CD4-positive, alpha-beta T cell treated with Interleukin-6 at 100 ng/mL for 8 hours (primary cell): ENCODE measurements around the gene CEP68.
"Not testable (repeated sequence)": the region's sequence is repeated elsewhere in the genome, so short reads cannot be mapped to it uniquely, and the experiment has no call there.

Experiments
- DNase-seq: peaks from one replicate; pipeline ENCODE4 v3.0.0-alpha.2; 2020; ENCODE audit warnings: mixed read lengths, low spot score

Gene CEP68

DNA sequence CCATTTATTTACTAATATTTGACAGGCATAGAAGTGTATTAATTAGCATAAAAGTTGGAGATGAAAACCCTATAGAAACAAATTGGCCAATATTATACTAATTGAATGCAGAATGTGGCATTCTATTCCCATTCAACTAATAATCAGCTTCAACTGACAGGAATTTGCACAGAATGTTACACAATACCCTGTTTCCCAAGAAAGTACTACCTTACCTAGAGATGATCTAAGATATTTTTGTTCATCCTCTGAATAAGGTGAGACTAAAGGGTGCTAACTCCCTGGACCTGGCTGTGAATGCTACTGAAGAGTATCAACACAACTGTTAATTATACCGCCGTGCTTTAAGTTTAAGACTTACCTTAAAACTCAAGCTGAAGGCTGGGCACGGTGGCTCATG, 28.9 kb downstream of the CEP68 start:
- DNase-seq, result no peak

- no peak for DNase-seq
These were observed 36.6 kb downstream of the CEP68 start for GRCh38 chr2:65092791-65093190.

GRCh38 chr2:65093211-65093610, 37.0 kb downstream of the CEP68 start:
- no peak for DNase-seq

- no peak for DNase-seq
These were observed 40.7 kb downstream of the CEP68 start for GRCh38 chr2:65096948-65097347.

DNA sequence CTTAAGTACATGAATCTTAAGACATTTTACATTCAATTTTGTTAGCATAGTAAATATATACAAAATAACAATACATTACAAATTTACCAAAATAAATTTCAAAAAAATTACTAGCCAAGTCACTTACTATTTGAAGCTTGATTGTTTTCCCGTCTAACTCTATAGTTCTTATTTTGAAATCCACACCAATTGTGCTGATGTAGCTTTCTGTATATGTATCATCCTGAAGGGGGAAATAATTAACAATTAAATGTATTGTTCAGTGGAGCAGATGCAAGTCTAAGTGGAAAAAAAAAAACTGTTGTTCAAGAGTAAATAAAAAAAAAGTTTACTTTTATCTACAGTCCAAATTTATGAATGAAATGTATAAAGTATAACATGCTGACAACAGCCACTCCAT, 41.6 kb downstream of the CEP68 start:
- DNase-seq, result no peak

DNA sequence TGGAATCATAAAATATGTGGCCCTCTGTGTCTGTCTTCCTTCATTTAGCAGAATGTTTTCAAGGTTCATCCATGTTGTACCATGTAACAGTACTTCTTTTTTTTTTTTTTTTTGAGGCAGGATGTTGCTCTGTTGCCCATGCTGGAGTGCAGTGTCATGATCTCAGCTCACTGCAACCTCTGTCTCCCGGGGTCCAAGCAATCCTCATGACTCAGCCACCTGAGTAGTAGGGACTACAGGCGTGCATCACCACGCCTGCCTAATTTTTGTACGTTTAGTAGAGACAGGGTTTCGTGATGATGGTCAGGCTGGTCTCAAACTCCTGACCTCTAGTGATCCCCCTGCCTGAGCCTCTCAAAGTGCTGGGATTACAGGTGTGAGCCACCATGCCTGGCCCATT, 42.5 kb downstream of the CEP68 start:
- no peak for DNase-seq

DNA sequence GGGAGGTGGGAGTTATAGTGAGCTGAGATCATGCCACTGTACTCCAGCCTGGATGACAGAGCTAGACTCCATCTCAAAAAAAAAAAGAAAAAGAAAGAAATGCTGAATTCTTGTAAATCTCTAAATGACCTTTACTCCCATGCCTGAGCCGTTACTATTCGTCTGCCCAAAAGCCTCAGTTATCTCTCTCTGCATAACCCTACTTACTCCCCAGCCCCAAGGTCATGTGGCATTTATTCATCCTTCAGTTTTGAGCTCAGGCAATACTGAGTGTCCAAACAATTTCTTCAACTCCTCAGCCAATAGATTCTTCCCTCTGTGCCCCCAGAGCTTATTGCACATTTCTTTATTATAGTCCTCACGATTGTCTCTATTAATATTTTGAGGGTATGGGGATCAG, 44.9 kb downstream of the CEP68 start:
- DNase-seq, result no peak

GRCh38 chr2:65103013-65103715, 46.9 kb downstream of the CEP68 start:
- DNase-seq, result no peak

DNA sequence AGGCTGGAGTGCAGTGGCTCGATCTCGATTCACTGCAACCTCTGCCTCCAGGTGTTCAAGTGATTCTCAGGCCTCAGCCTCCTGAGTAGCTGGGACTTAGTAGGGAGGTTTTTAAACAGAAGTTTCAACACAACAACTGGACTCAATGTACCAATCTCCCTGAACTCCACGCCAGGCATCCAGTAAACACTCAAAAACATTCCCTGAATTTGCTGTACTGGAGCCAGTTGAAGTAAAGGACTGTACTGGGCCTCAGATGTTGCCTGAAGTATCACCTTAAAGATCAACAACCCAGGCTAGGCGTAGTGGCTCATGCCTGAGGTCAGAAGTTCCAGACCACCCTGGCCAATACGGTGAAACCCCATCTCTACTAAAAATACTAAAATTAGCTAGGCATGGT, 51.3 kb downstream of the CEP68 start:
- no peak for DNase-seq

DNA sequence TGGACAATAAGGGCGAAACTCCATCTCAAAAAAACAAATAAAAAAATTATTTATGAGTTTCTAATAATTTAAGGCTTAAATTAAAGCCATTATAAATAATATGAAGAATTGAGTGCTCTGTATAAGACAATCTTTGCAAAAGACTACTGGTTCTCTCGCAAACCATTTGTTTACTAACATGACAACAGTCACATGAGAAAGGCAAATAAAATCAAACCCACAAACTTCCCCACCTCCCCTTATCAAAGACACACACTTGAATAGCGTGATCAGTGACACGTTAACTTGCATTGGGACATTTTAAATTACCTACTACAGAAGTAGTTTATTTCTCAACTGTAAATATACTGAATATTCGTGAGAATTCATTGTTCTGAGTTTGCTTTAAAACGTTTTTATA, 52.6 kb downstream of the CEP68 start:
- no peak for DNase-seq

GRCh38 chr2:65112633-65113032, 56.4 kb downstream of the CEP68 start:
- DNase-seq, result no peak

GRCh38 chr2:65113229-65113628, 57.0 kb downstream of the CEP68 start:
- DNase-seq, result no peak

DNA sequence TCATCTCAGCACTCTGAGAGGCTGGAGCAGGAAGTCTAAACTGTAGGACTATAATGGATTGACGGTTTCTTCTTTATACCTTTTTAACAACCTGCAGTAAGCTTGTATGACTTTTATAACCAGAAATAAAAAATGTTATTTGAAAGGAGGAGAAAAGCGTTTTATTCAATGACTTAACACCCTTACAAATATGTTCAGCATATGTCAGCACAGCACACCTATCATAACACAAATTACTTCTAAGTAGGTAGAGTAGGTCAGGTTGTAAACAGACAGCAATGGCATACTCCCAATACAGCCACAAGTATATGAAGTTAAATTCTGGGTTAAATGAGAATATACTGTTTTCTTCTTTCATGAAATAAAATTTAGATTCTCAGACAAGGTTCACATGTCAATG, 57.6 kb downstream of the CEP68 start:
- no peak for DNase-seq

DNA sequence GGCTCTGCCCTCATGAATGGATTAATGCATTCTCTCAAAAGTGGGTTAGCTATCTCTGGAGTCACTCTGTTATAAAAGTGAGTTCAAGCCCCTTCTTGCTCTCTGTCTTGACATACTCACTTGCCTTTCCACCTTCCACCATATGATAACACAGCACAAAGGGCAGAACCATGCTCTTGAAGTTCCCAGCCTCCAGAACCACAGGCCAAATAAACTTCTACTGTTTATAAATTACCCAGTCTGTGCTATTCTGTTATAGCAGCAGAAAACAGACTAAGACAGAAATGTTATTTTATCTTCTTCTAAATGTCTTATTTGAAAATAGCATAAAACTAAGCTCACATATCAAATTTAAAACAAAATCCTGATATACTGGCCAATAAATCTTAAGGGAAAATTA, 58.7 kb downstream of the CEP68 start:
- no peak for DNase-seq

- no peak for DNase-seq
These were observed 60.4 kb downstream of the CEP68 start for GRCh38 chr2:65116645-65117044.

- no peak for DNase-seq
These were observed 64.9 kb downstream of the CEP68 start for GRCh38 chr2:65120990-65121693.

GRCh38 chr2:65122313-65122712, 66.1 kb downstream of the CEP68 start:
- DNase-seq, result no peak

DNA sequence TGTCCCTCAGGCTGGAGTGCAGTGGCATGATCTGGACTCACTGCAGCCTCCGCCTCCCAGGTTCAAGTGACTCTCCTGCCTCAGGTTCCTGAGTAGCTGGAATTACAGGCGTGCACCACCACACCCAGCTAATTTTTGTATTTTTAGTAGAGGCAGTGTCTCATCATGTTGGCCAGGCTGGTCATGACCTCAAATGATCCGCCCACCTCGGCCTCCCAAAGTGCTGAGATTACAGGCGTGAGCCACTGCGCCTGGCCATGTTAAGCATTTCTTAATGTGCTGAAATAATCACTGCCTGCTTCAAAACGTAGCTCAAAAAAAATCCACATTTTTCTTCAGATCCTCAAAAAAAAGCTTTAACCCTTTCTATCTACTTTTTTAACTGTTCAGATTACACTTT, 69.2 kb downstream of the CEP68 start:
- DNase-seq, result not testable (repeated sequence)

DNA sequence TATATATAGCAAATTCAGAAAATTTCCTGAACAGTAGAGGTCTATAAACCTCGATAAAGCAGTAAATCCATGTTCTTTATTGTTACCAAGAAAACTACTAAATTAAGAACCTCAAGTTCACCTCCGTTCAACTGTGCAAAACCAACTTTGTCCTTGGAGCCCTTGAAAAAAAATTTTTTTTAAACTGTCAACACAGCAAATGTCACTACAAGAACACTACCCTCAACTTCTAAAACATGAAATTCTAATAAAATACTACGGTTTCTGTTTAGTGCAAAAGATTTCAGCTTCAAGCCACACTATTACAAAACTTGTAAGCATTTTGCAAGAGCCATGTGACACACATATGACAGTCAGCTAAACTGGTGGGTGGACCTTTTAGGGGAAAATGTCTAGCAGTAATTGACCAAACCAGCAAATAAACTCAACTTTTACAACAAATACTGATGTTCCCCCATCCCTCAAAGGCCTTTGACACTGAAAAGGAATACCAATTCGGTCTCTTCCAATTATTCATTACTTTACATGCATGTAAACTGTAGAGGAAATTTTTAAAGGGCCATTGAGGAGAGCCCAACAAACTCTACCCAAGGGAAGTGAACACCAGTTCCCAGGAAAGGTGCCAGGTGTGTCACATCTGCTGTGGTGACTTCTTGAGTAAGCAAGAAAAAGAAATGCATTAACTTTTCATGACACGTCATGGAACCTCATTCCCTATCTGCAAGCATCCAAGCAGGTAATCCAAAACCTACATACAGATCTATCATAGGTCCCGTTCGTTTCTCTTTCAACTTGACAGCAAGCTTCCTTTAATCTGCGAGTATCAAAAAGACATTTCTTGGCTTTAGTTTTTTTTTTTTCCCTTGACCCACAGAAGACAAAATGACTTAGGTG, 72.3 kb downstream of the CEP68 start:
- DNase-seq, result no peak

- peak; percentile 11 for DNase-seq
These were observed 73.1 kb downstream of the CEP68 start for GRCh38 chr2:65129286-65129825.

DNA sequence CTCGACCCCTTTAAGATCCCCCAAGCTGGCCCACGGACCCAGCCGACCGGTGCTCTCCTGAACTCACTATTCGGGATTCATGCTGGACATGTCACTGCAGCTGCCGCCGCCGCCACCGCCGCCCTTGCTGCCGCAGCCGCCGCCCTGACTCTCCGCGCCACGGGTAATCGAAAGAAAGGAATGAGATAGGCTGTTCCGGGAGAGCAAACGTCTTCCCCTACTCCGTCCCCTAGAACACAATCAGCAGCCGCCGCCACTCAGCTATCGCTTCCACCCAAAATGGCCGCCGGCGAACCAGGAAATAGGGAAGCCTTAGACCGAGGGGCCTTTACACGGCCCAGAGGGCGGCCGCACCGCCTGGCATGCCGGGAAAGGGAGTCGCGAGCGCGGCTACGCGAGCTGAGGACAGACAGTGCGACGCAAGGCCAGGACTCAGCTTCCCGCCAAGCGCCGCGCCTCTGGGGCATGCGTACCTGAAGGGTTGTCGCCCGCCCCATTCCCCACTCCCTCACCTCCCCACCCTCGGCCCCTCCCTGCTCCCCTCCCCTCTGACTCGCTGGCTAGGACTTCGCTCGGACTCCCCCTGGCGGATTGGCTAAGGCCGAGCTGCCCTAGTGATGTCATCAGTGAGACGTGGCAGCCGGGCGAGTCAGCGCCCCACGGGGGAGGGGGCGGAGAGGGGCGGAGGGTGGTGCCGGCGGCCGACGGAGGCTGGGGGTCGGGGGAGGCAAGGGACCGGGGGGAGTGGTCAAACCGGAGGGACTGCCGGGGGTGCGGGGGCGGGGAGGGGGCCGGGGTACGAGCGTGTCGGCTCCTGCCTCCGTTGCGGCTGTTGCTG, 73.8 kb downstream of the CEP68 start, which contains the start of gene RAB1A:
Gene RAB1A, minus strand, starts transcription at position 281 of the 838 bp plus-strand sequence. Its CDS starts 191 bp downstream, at position 90.
- peak; percentile 100 for DNase-seq
